ENCODE measurements around the gene MPL. TPM values are rescaled to one million over a fixed set of nuclear protein-coding genes. Genes with fewer than 3 reads are reported as not detected.

Gene MPL
- total and polyA plus RNA-seq, 2 of the 13 experiments (the other 11 are each of a cell fraction or from before 2014, with no cell fraction given), result not detected

DNA sequence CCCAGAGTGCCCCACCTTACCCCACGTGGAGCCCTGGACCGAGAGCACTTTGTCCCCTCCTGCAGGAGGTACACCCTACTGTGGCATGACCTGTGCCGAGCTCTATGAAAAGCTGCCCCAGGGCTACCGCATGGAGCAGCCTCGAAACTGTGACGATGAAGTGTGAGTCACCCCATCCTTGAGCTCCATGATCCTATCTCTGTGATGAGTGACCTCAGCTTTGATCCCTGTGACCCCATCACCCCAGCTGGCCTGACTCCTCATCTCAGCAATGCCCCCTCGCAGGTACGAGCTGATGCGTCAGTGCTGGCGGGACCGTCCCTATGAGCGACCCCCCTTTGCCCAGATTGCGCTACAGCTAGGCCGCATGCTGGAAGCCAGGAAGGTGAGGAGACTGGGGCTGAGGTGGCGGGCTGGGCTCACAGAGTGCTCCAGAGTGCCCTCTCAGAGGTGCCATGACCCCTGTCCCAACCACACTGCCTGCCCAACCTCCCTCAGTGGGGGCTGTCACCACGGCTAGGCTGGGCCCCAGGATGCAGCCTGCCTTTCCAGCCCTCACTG is 16.2 kb upstream of the MPL start (continued):
- TF ChIP-seq ZMYM3 (CRISPR knock-in tag; IDR thresholded peaks at IDR 0.05), result no peak
- TF ChIP-seq POLR2AphosphoS5 (IDR thresholded peaks at IDR 0.05; ENCODE audit: low read depth, low read length), result no peak
- TF ChIP-seq, protein P1, sequence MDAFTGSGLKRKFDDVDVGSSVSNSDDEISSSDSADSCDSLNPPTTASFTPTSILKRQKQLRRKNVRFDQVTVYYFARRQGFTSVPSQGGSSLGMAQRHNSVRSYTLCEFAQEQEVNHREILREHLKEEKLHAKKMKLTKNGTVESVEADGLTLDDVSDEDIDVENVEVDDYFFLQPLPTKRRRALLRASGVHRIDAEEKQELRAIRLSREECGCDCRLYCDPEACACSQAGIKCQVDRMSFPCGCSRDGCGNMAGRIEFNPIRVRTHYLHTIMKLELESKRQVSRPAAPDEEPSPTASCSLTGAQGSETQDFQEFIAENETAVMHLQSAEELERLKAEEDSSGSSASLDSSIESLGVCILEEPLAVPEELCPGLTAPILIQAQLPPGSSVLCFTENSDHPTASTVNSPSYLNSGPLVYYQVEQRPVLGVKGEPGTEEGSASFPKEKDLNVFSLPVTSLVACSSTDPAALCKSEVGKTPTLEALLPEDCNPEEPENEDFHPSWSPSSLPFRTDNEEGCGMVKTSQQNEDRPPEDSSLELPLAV (CRISPR knock-in tag; conservative IDR thresholded peaks at IDR 0.05; ENCODE audit: low read depth), result no peak
- TF ChIP-seq NR2F2 (IDR thresholded peaks at IDR 0.05; ENCODE audit: borderline replicate concordance, low read depth), result 0 out of 2 replicates have a peak, but pooled peaks have one; percentile 49
- TF ChIP-seq ZNF709 (CRISPR knock-in tag; IDR thresholded peaks at IDR 0.05), result no peak
- TF ChIP-seq, protein P2, sequence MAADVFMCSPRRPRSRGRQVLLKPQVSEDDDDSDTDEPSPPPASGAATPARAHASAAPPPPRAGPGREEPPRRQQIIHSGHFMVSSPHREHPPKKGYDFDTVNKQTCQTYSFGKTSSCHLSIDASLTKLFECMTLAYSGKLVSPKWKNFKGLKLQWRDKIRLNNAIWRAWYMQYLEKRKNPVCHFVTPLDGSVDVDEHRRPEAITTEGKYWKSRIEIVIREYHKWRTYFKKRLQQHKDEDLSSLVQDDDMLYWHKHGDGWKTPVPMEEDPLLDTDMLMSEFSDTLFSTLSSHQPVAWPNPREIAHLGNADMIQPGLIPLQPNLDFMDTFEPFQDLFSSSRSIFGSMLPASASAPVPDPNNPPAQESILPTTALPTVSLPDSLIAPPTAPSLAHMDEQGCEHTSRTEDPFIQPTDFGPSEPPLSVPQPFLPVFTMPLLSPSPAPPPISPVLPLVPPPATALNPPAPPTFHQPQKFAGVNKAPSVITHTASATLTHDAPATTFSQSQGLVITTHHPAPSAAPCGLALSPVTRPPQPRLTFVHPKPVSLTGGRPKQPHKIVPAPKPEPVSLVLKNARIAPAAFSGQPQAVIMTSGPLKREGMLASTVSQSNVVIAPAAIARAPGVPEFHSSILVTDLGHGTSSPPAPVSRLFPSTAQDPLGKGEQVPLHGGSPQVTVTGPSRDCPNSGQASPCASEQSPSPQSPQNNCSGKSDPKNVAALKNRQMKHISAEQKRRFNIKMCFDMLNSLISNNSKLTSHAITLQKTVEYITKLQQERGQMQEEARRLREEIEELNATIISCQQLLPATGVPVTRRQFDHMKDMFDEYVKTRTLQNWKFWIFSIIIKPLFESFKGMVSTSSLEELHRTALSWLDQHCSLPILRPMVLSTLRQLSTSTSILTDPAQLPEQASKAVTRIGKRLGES (CRISPR knock-in tag; IDR thresholded peaks at IDR 0.05; ENCODE audit: borderline replicate concordance), result no peak
- no peak for TF ChIP-seq REXO4 (CRISPR knock-in tag; IDR thresholded peaks at IDR 0.05; ENCODE audit: borderline replicate concordance)
- TF ChIP-seq U2AF1 (optimal IDR thresholded peaks at IDR 0.05; ENCODE audit: low read depth, low read length), result no peak
- no peak for TF ChIP-seq ZNF816 (CRISPR knock-in tag; IDR thresholded peaks at IDR 0.05; ENCODE audit: borderline replicate concordance)
- no peak for TF ChIP-seq ZBTB38 (CRISPR knock-in tag; IDR thresholded peaks at IDR 0.05)
- no peak for TF ChIP-seq ELF3 (CRISPR knock-in tag; IDR thresholded peaks at IDR 0.05)
- peak; percentile 86 for TF ChIP-seq FOSL2 (CRISPR knock-in tag; IDR thresholded peaks at IDR 0.05)
- TF ChIP-seq SSRP1 (CRISPR knock-in tag; IDR thresholded peaks at IDR 0.05), result no peak
- no peak for TF ChIP-seq ZNF746 (CRISPR knock-in tag; IDR thresholded peaks at IDR 0.05)
- TF ChIP-seq, protein P3, sequence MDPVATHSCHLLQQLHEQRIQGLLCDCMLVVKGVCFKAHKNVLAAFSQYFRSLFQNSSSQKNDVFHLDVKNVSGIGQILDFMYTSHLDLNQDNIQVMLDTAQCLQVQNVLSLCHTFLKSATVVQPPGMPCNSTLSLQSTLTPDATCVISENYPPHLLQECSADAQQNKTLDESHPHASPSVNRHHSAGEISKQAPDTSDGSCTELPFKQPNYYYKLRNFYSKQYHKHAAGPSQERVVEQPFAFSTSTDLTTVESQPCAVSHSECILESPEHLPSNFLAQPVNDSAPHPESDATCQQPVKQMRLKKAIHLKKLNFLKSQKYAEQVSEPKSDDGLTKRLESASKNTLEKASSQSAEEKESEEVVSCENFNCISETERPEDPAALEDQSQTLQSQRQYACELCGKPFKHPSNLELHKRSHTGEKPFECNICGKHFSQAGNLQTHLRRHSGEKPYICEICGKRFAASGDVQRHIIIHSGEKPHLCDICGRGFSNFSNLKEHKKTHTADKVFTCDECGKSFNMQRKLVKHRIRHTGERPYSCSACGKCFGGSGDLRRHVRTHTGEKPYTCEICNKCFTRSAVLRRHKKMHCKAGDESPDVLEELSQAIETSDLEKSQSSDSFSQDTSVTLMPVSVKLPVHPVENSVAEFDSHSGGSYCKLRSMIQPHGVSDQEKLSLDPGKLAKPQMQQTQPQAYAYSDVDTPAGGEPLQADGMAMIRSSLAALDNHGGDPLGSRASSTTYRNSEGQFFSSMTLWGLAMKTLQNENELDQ (CRISPR knock-in tag; IDR thresholded peaks at IDR 0.05; ENCODE audit: borderline replicate concordance), result no peak
- no peak for TF ChIP-seq MED1 (CRISPR knock-in tag; IDR thresholded peaks at IDR 0.05)
- peak; percentile 29 for TF ChIP-seq HNRNPLL (IDR thresholded peaks at IDR 0.05; ENCODE audit: low read depth, low read length, poor library complexity, severe bottlenecking)
- TF ChIP-seq PAWR (CRISPR knock-in tag; IDR thresholded peaks at IDR 0.05; ENCODE audit: borderline replicate concordance), result no peak
- TF ChIP-seq BHLHE40 (IDR thresholded peaks at IDR 0.05; ENCODE audit: low read length), result 0 out of 2 replicates have a peak, but pooled peaks have one; percentile 15
- TF ChIP-seq PPARG (CRISPR knock-in tag; conservative IDR thresholded peaks at IDR 0.05), result no peak
- no peak for TF ChIP-seq ATF1 (CRISPR knock-in tag; IDR thresholded peaks at IDR 0.05)
- no peak for TF ChIP-seq SPEN (CRISPR knock-in tag; IDR thresholded peaks at IDR 0.05; ENCODE audit: low read depth)
- no peak for TF ChIP-seq DR1 (CRISPR knock-in tag; IDR thresholded peaks at IDR 0.05)
- TF ChIP-seq NR3C1 (CRISPR knock-in tag; IDR thresholded peaks at IDR 0.05), result no peak
- peak; percentile 78 for TF ChIP-seq CREB1 (IDR thresholded peaks at IDR 0.05)
- 0 out of 2 replicates have a peak, but pooled peaks have one; percentile 37 for TF ChIP-seq CREB1 (CRISPR knock-in tag; IDR thresholded peaks at IDR 0.05)

Data from HepG2 (cell line).